Measurements from ENCODE around the gene COL25A1.

- TF ChIP-seq POLR2A (IDR thresholded peaks at IDR 0.05; ENCODE audit: extremely low read depth, insufficient read length) = no peak
- TF ChIP-seq, protein P1, sequence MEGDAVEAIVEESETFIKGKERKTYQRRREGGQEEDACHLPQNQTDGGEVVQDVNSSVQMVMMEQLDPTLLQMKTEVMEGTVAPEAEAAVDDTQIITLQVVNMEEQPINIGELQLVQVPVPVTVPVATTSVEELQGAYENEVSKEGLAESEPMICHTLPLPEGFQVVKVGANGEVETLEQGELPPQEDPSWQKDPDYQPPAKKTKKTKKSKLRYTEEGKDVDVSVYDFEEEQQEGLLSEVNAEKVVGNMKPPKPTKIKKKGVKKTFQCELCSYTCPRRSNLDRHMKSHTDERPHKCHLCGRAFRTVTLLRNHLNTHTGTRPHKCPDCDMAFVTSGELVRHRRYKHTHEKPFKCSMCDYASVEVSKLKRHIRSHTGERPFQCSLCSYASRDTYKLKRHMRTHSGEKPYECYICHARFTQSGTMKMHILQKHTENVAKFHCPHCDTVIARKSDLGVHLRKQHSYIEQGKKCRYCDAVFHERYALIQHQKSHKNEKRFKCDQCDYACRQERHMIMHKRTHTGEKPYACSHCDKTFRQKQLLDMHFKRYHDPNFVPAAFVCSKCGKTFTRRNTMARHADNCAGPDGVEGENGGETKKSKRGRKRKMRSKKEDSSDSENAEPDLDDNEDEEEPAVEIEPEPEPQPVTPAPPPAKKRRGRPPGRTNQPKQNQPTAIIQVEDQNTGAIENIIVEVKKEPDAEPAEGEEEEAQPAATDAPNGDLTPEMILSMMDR (IDR thresholded peaks at IDR 0.05; ENCODE audit: low read depth, low read length) = no peak
- TF ChIP-seq, protein P2, sequence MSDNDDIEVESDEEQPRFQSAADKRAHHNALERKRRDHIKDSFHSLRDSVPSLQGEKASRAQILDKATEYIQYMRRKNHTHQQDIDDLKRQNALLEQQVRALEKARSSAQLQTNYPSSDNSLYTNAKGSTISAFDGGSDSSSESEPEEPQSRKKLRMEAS (IDR thresholded peaks at IDR 0.05; ENCODE audit: low read depth, low read length) = no peak
- no peak for TF ChIP-seq MYC (IDR thresholded peaks at IDR 0.05; ENCODE audit: low read depth, low read length)
These were observed 503.2 kb downstream of the COL25A1 start for GRCh38 chr4:108799306-108799705.

All from NB4 (cell line).